NOMO-1 treated with DMSO at 0.1 percent for 48 hours (cell line): ENCODE data around the gene RGS7.
"Not testable (repeated sequence)": the region's sequence is repeated elsewhere in the genome, so short reads cannot be mapped to it uniquely, and the experiment has no call there.

Source experiments
- DNase-seq: peaks from one replicate; lab custom pipeline; 2025; ENCODE audit not compliant: unreplicated experiment; lab: John Stamatoyannopoulos, UW

The RGS7 gene

GRCh38 chr1:241088075-241088474 lies 268.9 kb downstream of the RGS7 start:
- not testable (repeated sequence) for DNase-seq

DNA sequence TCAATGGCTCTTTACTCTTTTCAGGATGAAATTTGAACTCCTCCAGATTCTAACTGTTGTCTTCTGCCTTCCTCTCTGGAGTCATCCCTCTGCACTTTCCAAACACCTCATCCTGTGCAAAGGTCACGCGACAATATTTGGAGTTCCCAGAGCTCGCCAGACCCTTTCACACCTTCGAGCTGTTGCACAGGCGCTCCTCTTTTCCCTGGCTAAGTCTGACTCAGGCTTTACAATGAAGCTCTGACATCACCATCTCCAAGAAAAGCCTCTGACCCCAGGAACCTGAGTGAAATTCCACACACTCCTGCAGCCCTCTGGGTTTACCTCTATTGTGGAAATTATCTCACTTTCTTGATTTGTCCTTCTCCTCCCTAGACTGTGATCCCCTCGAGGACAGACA lies 270.3 kb downstream of the RGS7 start:
- DNase-seq = no peak

- no peak for DNase-seq
These were observed 273.7 kb downstream of the RGS7 start for GRCh38 chr1:241083285-241083684.

- DNase-seq = no peak
These were observed 275.5 kb downstream of the RGS7 start for GRCh38 chr1:241081473-241081872.

DNA sequence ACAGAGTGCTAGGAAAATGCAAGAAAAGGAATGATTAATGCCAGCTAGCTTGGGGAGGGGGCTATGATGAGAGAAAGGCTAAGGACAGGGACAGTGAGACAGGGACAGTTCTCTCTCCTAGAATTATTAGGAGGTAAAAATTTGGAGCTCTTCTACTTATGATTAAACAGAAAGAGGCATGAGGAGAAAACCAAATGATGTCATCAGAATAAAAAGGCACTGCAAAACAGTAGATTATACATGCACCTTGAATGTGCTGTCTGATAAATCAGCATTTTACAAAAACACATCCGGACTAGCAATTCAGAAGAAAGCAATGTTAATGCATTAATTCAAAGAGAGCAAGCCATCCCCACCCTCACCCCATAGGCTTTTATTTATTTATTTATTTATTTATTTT lies 277.5 kb downstream of the RGS7 start:
- DNase-seq = no peak

- DNase-seq = no peak
These were observed 278.0 kb downstream of the RGS7 start for GRCh38 chr1:241079047-241079446.

- DNase-seq = no peak
These were observed 279.4 kb downstream of the RGS7 start for GRCh38 chr1:241077386-241078147.

DNA sequence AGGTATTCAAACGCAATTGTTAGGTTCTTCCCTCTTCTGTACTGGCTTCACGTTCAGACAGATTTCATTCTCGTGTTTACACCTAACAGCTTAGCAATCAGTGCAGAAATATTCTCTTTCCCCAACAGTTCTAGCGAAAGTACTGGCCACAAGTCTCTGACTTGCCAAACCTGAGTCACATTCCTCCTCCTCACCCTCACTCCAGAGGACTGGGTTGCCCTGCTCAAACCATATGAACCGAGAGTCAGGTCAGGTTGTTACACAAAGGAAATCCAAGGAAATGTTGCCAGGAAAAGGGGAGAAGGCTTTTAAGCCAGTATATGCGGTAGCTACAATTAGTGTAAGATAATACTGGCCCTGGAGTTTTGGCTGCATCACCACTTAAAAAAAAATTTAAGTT lies 282.5 kb downstream of the RGS7 start:
- DNase-seq = no peak

DNA sequence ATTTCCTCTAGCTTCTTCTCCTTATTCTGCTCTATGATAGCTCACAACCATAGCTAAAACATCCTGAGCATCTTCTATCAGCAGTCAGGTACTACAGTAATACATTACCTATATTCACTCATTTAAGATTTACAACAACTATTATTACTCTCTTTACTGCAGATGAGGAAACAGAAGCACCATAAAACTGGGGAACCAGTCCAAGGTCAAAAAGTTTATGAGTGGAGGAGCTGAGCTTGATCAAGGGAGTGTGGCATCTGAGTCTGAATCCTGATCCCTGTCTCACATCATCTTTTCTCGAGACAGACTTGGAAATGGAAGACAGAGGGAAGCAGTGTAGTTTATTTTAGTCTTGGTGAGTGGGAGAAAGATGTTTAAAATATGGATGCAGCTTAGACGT lies 288.6 kb downstream of the RGS7 start:
- no peak for DNase-seq

- no peak for DNase-seq
These were observed 293.7 kb downstream of the RGS7 start for GRCh38 chr1:241063276-241063675.

DNA sequence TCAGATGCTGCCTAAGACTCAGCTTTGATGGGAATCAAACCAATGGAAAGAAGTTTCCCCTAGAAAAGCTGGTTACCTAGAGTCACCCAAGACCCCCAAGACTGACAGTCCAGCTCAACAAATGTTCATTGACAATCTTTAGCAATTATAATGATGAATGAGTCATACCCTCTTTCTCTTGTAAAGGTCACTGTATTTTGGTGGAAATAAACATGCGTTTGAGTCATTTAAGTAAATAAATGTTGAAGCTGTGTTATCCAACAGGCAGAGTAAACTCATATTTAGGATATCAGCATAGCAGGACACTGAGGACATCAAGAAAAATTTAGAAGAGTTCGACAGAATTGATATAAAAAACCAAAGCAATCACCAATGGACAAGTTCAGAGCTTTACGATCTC lies 295.9 kb downstream of the RGS7 start:
- DNase-seq = no peak

DNA sequence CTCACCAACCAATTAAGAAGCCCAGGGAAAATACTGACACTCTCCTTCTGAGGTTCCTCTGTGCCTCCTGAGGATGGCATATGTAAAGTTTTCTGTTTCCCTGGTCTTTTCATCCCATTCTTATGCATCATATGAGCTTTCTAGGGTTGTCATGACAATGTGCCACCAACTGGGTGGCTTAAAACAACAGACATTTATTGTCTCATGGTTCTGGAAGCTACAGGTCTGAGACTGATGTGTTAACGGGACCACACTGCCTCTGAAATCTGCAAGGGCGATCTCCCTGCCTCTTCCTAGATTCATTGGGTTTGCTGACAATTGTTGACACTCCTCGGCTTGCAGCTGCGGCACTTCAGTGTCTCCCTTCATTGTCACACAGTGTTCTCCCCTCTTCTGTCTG lies 308.4 kb downstream of the RGS7 start:
- DNase-seq = no peak

DNA sequence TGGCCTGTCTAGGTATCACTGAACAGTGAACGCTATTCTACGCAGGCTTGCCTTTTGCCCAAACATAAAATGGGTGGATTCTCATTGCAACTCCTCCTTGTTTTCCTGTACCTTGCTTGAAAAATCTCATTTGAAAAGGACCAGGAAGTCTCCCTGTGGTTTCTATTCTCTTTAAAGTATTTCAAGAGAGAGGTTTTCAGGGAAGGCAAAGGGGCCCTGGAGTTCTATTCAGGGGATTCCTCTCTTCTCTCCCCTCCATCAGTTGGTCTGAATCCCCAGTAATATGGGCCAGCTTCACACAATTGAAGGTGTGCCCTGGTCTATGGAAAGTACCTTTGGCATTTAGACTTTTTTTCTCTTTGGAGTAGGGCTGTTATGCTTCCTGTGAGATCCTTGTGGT lies 311.3 kb downstream of the RGS7 start:
- no peak for DNase-seq

DNA sequence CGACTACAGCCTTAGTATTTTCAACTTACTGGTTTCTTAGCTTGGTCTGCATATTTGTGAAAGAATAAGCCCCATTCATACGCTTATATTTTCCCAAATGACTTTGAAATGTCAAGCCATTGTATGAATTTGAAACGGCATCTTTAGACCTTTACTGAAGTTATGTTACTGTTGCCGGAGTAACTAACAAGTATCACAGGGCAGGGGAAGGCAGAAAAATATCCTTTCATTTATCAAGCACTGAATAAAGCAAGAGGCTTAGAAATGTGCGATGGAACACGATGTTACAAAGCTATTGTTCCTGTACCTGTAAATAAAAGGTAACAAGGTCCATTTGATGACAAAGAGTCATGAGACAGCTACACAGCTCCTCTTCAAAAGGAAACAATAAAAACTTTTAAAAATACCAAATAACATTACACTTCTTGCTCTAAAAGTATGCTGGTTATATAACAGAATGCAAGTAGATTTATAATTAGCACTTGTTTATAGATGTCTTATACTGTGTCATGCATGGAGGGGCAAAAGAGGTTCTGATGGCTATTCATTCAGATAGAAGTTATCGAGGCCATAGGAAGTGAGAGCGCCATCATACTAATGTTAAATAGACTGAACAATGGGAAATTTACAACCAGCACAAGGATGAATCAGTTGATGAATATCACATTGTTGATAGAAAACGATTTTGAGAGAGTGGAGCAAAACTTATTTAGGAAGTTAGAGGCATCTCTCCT lies 322.6 kb downstream of the RGS7 start:
- DNase-seq = no peak

DNA sequence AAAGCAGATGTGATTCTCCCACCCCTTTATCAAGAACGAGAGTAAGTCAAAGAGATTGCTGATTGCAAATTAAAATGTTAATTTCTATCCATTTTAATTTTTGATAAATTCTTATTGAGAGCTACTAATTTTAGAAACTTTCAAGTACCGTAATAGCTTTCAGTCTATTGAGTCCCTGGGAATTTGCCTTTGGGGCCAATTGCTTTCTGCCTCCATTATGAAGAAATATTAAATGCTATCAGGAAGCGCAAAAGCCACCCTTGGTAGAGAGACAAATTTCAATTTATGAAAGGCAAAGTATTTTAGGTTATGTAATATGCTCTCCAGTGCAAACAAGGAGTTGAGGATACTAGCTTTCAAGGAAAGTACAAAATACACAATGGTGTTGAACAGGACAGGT lies 332.2 kb downstream of the RGS7 start:
- no peak for DNase-seq

DNA sequence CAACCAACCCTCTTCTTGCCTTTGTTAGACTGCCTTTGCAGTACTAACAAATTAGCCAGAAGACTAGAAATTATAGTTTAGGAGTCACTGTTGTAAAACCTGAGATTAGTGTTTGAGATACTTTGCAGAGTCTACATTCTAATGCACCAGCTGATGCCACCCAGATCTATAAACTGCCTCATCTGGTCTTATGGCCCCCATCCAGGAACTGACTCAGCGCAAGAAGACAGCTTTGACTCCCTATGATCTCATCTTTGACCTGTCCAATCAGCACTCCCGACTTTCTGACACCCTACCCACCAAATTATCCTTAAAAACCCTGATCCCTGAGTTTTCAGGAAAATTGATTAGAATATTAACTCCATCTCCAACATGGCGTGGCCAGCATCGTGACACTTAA lies 334.6 kb downstream of the RGS7 start:
- DNase-seq = no peak

- no peak for DNase-seq
These were observed 335.9 kb downstream of the RGS7 start for GRCh38 chr1:241020851-241021697.

GRCh38 chr1:241012708-241013340 lies 344.2 kb downstream of the RGS7 start:
- DNase-seq = no peak

DNA sequence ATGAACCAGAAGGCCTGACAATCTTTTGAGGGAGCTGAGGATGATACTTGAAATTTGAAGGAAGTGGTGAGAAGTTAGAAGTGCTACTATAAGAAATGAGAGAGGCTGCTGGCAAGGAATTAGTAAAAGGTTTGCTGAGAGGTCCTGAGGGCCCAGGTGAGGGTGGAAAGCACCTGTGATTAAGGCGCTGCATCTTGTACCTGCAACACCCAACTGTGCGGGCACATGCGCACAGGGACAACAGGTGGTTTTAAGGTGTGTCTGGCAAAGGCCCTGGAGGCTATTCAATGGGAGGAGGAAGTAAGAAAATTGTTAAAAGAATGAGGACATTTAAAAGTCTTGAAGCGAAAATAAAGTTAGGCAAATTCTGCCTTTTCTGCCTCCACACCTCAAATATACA lies 349.3 kb downstream of the RGS7 start:
- DNase-seq = no peak

- DNase-seq = no peak
These were observed 357.2 kb downstream of the RGS7 start for GRCh38 chr1:240999826-241000225.

DNA sequence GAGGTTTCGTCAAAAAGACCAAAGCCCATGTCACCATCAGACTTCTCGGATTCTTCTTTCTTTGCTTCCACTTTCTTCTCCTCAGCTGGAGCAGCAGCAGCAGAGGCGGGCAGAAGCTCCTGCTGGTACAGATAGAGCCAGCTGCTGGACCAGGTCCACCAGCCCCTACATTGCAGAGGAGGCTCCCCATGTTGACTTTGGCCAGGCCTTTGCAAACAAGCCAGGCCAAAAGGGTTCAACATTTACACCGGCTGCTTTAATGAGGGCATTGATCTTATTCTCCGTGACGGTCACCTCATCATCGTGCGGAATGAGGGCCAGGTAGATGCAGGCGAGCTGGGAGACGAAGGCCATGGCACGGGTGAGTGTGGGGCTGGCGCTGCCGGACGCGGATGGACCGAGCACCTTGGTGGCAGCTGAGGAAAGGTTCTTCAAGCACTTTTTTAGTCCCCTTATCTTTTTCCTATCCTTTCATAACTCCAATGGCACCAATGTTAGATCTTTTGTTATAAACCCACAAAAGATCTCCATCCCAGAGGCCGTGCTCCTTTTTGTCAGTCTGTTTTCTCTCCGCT lies 358.5 kb downstream of the RGS7 start:
- DNase-seq = no peak
